Sigmoid colon (tissue), 7 donors: Measurements from ENCODE around the gene RPS2. TPM values are rescaled to one million over a fixed set of nuclear protein-coding genes. Genes with fewer than 3 reads are reported as not detected.
A peak's percentile ranks its signal among the peaks of the same experiment; 100 is the strongest.

Experiments
- DNase-seq: peaks from one replicate; pipeline ENCODE4 v3.0.0-alpha.2; 2019
- H3K27ac ChIP-seq, 4 donors: fragments of 200-600 bp; sonication (generic); one replicate each; pipeline ENCODE4 v1.5.1; 2016 to 2019; ENCODE audit warnings: mild to moderate bottlenecking in 1 of 4
- H3K27me3 ChIP-seq, 3 donors: fragments of 200-600 bp; sonication (generic); one replicate each; pipeline ENCODE4 v1.5.1; 2019; ENCODE audit warnings: mild to moderate bottlenecking in 1 of 3
- H3K36me3 ChIP-seq, 4 donors: fragments of 200-600 bp; sonication (generic); one replicate each; pipeline ENCODE4 v1.5.1; 2016 to 2019
- H3K4me1 ChIP-seq, 4 donors: fragments of 200-600 bp; sonication (generic); one replicate each; pipeline ENCODE4 v1.5.1; 2017 to 2019
- H3K4me3 ChIP-seq, 4 donors: fragments of 200-600 bp; sonication (generic); one replicate each; pipeline ENCODE4 v1.5.1; 2017 to 2019; ENCODE audit warnings: mild to moderate bottlenecking in 2 of 4, moderate library complexity in 1 of 4
- H3K9me3 ChIP-seq, 4 donors: fragments of 200-600 bp in 3 of 4; sonication (generic) in 3 of 4; one replicate each; pipeline versions ENCODE4 v1.5.1 to v1.6.1; 2013 to 2019
- CTCF ChIP-seq, 4 experiments: fragments of 450-650 bp in 3 of 4; fragments of 200-600 bp in 1 of 4; IDR thresholded peaks; one replicate each; pipeline ENCODE4 v1.5.1; 2016 to 2019; ENCODE audit warnings: antibody characterized with exemption in 4 of 4, mild to moderate bottlenecking in 3 of 4, moderate library complexity in 2 of 4
- EP300 ChIP-seq, 4 donors: sonication (generic); formaldehyde crosslinking; IDR thresholded peaks; one replicate each; pipeline ENCODE4 v1.6.1; 2017; ENCODE audit warnings: antibody characterized with exemption in 4 of 4
- POLR2A ChIP-seq, 2 donors: fragments of 450-650 bp; IDR thresholded peaks; one replicate each; pipeline ENCODE4 v1.6.1; 2016; ENCODE audit warnings: antibody characterized with exemption in 2 of 2, mild to moderate bottlenecking in 2 of 2, moderate library complexity in 2 of 2
- POLR2AphosphoS5 ChIP-seq, 4 donors: sonication (generic); formaldehyde crosslinking; IDR thresholded peaks; one replicate each; pipeline ENCODE4 v1.6.1; 2017; ENCODE audit warnings: antibody characterized with exemption in 4 of 4
- WGBS, 2 donors: extraction: QIAGEN DNeasy Blood & Tissue Kit; methylation state at CpG; one replicate each; pipeline ENCODE4 v1.1.7; 2013; 5-methylcytosine and 5-hydroxymethylcytosine counted together
- intact Hi-C: fragments of 100-400 bp; cut with DNase I; formaldehyde crosslinking; loops from one replicate; pipeline ENCODE4 v1.15.1; 2023
- polyA plus RNA-seq, 3 donors: library from polyadenylated mRNA; stranded (reverse); fragments of 200-250 nt; gene quantifications; one replicate each; pipeline ENCODE4 v1.2.3, GENCODE V29; 2013
- total RNA-seq, 4 donors: library from RNA; depleted of rRNA; stranded (reverse); fragments of >200 nt; gene quantifications; one replicate each; pipeline ENCODE4 v1.1.0, GENCODE V29; 2016
- donor health status: healthy with polysubstance abuse.
- donor health status: Bipolar disorder and iron deficiency.
- donor health status: healthy.

The RPS2 gene
- total and polyA plus RNA-seq, 7 donors, result 1,478 to 3,277 (median 1,717) TPM

- 13 to 15% methylated on average over 70 of the region's 70 CpGs for WGBS, 2 donors
- Histone ChIP-seq H3K4me3 (peak overlapping the region; percentile 34 to 82 (median 77)), H3K4me1 (peaks cover 0 to 12% (median 7%) of the 10 kb centered on the region in 4 donors), H3K36me3 (no peaks in the 10 kb centered on the region), H3K27me3 (peaks cover 0 to 19% (median 5%) of the 10 kb centered on the region in 3 donors), H3K9me3 (no peaks in the 10 kb centered on the region), H3K27ac (peak overlapping the region; percentile 80 to 96 (median 88))
- intact Hi-C loops, result loop anchor here (1.0 kb wide), 2 partner anchors 66 to 103 kb away; partner anchors contain the start of gene HAGH
- TF ChIP-seq POLR2A (IDR thresholded peaks at IDR 0.05), result no peak
- TF ChIP-seq POLR2AphosphoS5 (IDR thresholded peaks at IDR 0.05), result peak in 2 of 4 donors; percentile 14 to 42
- no peak for TF ChIP-seq EP300 (IDR thresholded peaks at IDR 0.05)
- peak; percentile 27 to 100 (median 72) for TF ChIP-seq CTCF (IDR thresholded peaks at IDR 0.05)
- peak; percentile 95 for DNase-seq
These were observed 34.9 kb downstream of the RPS2 start for GRCh38 chr16:1929578-1930337.

GRCh38 chr16:1929105-1929504, 35.5 kb downstream of the RPS2 start:
- intact Hi-C loops, result loop anchor here (1.0 kb wide), 1 partner anchor 103 kb away; the partner anchor contains the start of gene HAGH
- peaks cover 0 to 25% (median 5%) of the 10 kb centered on the region in 3 donors for H3K27me3 ChIP-seq
- H3K36me3 ChIP-seq, result no peaks in the 10 kb centered on the region
- TF ChIP-seq POLR2AphosphoS5 (IDR thresholded peaks at IDR 0.05) (no peak), POLR2A (IDR thresholded peaks at IDR 0.05) (no peak), CTCF (IDR thresholded peaks at IDR 0.05) (no peak)
- H3K4me3 ChIP-seq, result peak overlapping the region; percentile 34 to 82 (median 77)
- no peaks in the 10 kb centered on the region for H3K9me3 ChIP-seq
- DNase-seq, result no peak
- peaks cover 0 to 12% (median 7%) of the 10 kb centered on the region in 4 donors for H3K4me1 ChIP-seq
- peak overlapping the region; percentile 80 to 96 (median 88) for H3K27ac ChIP-seq
- 2 to 25% methylated on average over 11 of the region's 11 CpGs for WGBS, 2 donors

GRCh38 chr16:1926271-1926670, 38.4 kb downstream of the RPS2 start:
- no peak for TF ChIP-seq POLR2AphosphoS5 (IDR thresholded peaks at IDR 0.05)
- no peak for TF ChIP-seq POLR2A (IDR thresholded peaks at IDR 0.05)

GRCh38 chr16:1924095-1924494, 40.5 kb downstream of the RPS2 start:
- H3K27me3 ChIP-seq, result peaks cover 10 to 60% (median 38%) of the 10 kb centered on the region in 3 donors
- 50 to 69% methylated on average over 5 of the region's 5 CpGs for WGBS, 2 donors
- intact Hi-C loops, result no loop called here
- H3K9me3 ChIP-seq, result no peaks in the 10 kb centered on the region
- DNase-seq, result no peak
- H3K27ac ChIP-seq, result no peak overlapping the region
- no peak overlapping the region for H3K4me3 ChIP-seq
- H3K4me1 ChIP-seq, result peaks cover 0 to 13% (median 7%) of the 10 kb centered on the region in 4 donors
- TF ChIP-seq POLR2A (IDR thresholded peaks at IDR 0.05) (no peak), POLR2AphosphoS5 (IDR thresholded peaks at IDR 0.05) (no peak), CTCF (IDR thresholded peaks at IDR 0.05) (no peak), EP300 (IDR thresholded peaks at IDR 0.05) (no peak)
- no peaks in the 10 kb centered on the region for H3K36me3 ChIP-seq

More at GRCh38 chr16:1926271-1926670, 38.4 kb downstream of the RPS2 start:
- no peak overlapping the region for H3K27ac ChIP-seq
- H3K36me3 ChIP-seq, result no peaks in the 10 kb centered on the region
- intact Hi-C loops, result no loop called here
- peaks cover 0 to 38% (median 21%) of the 10 kb centered on the region in 3 donors for H3K27me3 ChIP-seq
- H3K4me1 ChIP-seq, result peaks cover 0 to 19% (median 14%) of the 10 kb centered on the region in 4 donors
- no peak for DNase-seq
- no peak overlapping the region for H3K4me3 ChIP-seq
- 61 to 69% methylated on average over 11 of the region's 11 CpGs for WGBS, 2 donors
- H3K9me3 ChIP-seq, result no peaks in the 10 kb centered on the region

- peaks cover 0 to 10% (median 9%) of the 10 kb centered on the region in 4 donors for H3K4me1 ChIP-seq
- no peak overlapping the region for H3K4me3 ChIP-seq
- TF ChIP-seq POLR2AphosphoS5 (IDR thresholded peaks at IDR 0.05) (no peak), POLR2A (IDR thresholded peaks at IDR 0.05) (no peak), EP300 (IDR thresholded peaks at IDR 0.05) (no peak), CTCF (IDR thresholded peaks at IDR 0.05) (no peak)
- H3K9me3 ChIP-seq, result no peaks in the 10 kb centered on the region
- intact Hi-C loops, result no loop called here
- peaks cover 14 to 66% (median 44%) of the 10 kb centered on the region in 3 donors for H3K27me3 ChIP-seq
- no peak for DNase-seq
- no peaks in the 10 kb centered on the region for H3K36me3 ChIP-seq
- H3K27ac ChIP-seq, result no peak overlapping the region
- WGBS, 2 donors, result 10 to 16% methylated on average over 24 of the region's 24 CpGs
These were observed 41.2 kb downstream of the RPS2 start for GRCh38 chr16:1923299-1924034.
